GM04503 (cell line): ENCODE data around the gene UPK2.
"Not testable (repeated sequence)": the region's sequence is repeated elsewhere in the genome, so short reads cannot be mapped to it uniquely, and the experiment has no call there.

Experiments used
- DNase-seq: peaks from one replicate; pipeline ENCODE4 v3.0.0-alpha.2; 2012; ENCODE audit warnings: low read depth

UPK2 gene

DNA sequence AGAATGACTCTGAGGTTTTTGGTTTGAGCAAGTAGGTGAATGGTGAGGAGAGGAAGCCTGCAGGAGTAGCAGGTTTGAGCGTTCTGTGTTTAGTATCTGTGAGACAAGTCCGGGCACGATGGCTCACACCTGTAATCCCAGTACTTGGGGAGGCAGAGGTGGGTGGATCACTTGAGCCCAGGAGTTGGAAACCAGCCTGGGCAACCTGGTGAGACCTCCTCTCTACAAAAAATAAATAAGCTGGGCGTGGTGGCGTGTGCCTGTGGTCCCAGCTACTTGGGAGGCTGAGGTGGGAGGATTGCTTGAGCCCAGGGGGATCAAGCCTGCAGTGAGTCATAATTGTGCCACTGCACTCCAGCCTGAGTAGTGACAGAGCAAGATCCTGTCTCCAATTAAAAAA lies 32.2 kb downstream of the UPK2 start:
- DNase-seq = no peak

- not testable (repeated sequence) for DNase-seq
These were observed 35.5 kb downstream of the UPK2 start for GRCh38 chr11:118991486-118992038.

DNA sequence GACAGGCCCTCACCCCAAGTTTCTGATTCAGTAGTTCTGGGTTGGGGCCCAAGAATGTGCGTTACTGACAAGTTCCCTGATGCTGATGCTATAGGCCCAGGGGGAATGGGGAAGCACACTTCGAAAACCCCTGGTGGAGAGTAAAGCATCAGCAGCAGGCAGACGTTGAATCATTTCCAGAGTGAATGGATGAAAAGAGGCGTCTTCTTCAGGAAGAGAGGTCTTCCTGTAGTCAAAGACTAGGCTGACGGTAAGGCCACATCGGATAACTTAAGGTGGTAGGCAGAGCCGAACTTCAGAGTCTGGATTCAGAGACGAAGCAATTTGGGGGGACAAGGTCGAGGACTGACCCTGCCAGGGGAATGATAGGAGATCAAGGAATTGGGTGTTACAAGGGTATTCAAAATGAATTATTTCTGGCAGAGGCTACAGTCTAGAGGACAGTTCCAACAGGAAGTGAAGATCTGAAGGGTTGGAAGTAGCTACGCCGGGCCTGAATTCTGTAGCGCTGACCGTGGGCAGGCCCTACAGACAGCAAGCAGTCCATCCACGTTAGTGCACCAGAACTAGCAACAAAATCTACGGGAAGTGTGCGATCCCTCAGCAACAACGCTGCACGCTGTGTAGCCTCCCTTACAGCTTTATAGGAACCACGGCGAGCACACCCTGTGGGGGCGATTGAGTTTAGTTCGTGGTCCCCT lies 41.0 kb downstream of the UPK2 start:
- DNase-seq = no peak

DNA sequence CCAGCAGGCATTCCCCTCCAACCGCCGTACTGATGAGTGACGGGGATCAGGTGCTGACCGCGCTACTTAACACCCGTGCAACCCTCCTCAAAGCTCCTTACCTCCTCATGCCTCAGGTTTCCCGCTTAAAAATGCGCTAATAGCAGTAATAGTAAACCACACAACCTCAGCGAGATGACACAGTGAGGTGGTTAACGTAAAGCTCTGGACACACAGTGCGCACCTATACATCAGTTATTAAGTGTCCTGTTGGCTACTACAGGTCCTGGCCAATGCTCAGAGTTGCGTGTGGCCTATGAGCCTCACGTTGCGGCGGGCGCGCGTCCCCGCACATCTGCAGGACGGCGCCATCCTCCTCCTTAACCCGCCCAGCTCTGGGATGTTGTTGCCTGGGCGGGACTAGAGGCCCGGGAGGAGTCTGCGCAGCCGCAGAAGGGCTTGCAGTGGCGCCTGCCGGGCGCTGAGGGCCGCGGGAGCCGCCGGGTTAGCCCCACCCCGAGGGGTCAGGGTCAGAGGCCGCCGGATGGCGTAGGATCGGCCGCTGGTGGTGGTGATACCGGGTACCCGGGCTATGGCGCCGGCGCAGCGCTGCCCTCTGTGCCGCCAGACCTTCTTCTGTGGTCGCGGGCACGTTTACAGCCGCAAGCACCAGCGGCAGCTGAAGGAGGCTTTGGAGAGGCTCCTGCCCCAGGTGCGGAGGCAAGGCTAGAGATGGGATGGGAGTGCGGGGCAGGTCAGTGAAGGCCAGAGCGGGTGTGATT lies 41.7 kb downstream of the UPK2 start, which contains the start of gene CENATAC:
CENATAC (plus strand) TSS at position 512 of the 761 bp plus-strand sequence; CDS start at position 572, 60 bp downstream.
- peak; percentile 46 for DNase-seq

DNA sequence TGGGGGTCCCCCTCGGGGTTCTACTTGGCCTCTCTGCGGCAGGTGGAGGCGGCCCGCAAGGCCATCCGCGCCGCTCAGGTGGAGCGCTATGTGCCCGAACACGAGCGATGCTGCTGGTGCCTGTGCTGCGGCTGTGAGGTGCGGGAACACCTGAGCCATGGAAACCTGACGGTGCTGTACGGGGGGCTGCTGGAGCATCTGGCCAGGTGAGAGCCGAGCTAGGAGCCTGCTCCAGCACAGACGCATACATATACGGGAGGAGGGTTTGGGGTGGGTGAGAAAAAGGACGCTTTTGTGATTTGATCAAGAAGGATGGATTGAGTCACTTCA lies 42.3 kb downstream of the UPK2 start:
- no peak for DNase-seq

- DNase-seq = no peak
These were observed 42.7 kb downstream of the UPK2 start for GRCh38 chr11:118998822-118999221.

DNA sequence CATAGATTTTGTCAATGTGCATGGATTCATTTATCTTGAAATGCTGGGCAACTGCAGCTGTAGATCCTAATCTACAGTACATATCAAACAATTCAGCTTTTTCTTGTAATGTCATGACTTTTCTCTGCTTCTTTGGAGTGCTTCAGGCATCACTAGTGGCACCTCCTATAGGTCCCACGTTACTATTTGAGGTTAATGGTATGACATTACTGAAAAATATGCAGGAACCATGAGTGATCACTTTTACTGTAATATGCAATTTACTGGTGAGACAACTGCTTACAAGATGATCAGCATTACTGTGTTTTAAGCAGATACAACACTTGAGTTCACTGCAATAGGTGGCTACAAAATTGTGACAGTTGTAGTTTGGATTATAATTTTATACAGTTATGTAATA lies 44.8 kb downstream of the UPK2 start:
- DNase-seq = no peak

DNA sequence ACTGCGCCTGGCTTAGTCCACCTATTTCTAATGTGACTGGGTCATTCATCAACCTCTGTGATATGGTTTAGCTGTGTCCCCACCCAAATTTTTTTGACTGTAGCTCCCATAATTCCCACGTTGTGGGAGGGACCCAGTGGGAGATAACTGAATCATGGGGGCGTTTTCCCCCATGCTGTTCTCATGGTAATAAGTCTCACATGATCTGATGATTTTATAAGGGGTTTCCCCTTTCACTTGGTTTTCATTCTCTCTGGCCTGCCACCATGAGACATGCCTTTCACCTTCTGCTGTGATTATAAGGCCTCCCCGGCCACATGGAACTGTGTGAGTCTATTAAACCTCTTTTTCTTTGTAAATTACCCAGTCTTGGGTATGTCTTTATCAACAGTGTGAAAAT lies 50.6 kb downstream of the UPK2 start:
- DNase-seq = no peak
